ENCODE results near the gene LRRC71.

GRCh38 chr1:156912861-156913808, 7.3 kb upstream of the LRRC71 start:
- TF ChIP-seq TOE1 (CRISPR knock-in tag; IDR thresholded peaks at IDR 0.05) (no peak), ZBTB46 (CRISPR knock-in tag; IDR thresholded peaks at IDR 0.05; ENCODE audit: borderline replicate concordance) (no peak), TAF15 (IDR thresholded peaks at IDR 0.05; ENCODE audit: low read depth, low read length, poor library complexity, severe bottlenecking) (no peak), CEBPG (CRISPR knock-in tag; IDR thresholded peaks at IDR 0.05) (no peak), CHD4 (IDR thresholded peaks at IDR 0.05; ENCODE audit: borderline replicate concordance, low read length) (no peak)

All from HepG2 (cell line).